SK-N-SH (cell line): Measurements from ENCODE around the gene PARD3B. TPM values are rescaled to one million over a fixed set of nuclear protein-coding genes. Genes with fewer than 3 reads are reported as not detected.

Experiments used
- CTCF ChIA-PET: fragments of 300-600, 350-600 bp; formaldehyde crosslinking; extraction: SDS; loops from one replicate; lab custom pipeline; 2021; lab: Yijun Ruan, JAX
- POLR2A ChIA-PET: fragments of 350-600 bp; sonication (Branson Sonifier 250); formaldehyde crosslinking; extraction: SDS; loops from one replicate; lab custom pipeline; 2020; ENCODE audit warnings: antibody characterized with exemption, inconsistent platforms; lab: Yijun Ruan, JAX
- DNase-seq: peaks from one replicate; pipeline ENCODE4 v3.0.0; 2012
- H2AFZ ChIP-seq: fragments of 200-600 bp; sonication (generic); 2 replicates; pipeline ENCODE4 v1.8.1; 2016; ENCODE audit warnings: antibody characterized with exemption, mild to moderate bottlenecking, low read depth
- H3F3A ChIP-seq: fragments of 200-600 bp; sonication (generic); replicated peaks from 2 replicates; pipeline ENCODE3; 2016; ENCODE audit warnings: antibody characterized with exemption, mild to moderate bottlenecking; ENCODE audit not compliant: insufficient read depth
- H3K27ac ChIP-seq, 2 experiments: fragments of 200-500 bp in 1 of 2; fragments of 200-600 bp in 1 of 2; sonication (Bioruptor generic) in 1 of 2; sonication (generic), shearing (Covaris generic) in 1 of 2; 2 replicates each; pipeline versions ENCODE4 v1.5.1 to v1.6.1; 2014 to 2016; ENCODE audit warnings: low read depth in 2 of 2, inconsistent platforms in 1 of 2, low read length in 1 of 2, mild to moderate bottlenecking in 1 of 2, mixed read lengths in 1 of 2
- H3K27me3 ChIP-seq: fragments of 200-600 bp; sonication (generic), shearing (Covaris generic); 2 replicates; pipeline ENCODE4 v1.6.1; 2016; ENCODE audit warnings: mixed run types; ENCODE audit not compliant: insufficient read depth
- H3K36me3 ChIP-seq, 2 experiments: fragments of 200-500 bp in 1 of 2; fragments of 200-600 bp in 1 of 2; sonication (Bioruptor generic) in 1 of 2; sonication (generic) in 1 of 2; replicated peaks in 1 of 2; 2 replicates each; pipeline versions ENCODE3 to v1.5.1; 2014 to 2016; ENCODE audit warnings: low read length in 1 of 2, mild to moderate bottlenecking in 1 of 2; ENCODE audit not compliant: insufficient read depth in 2 of 2, control insufficient read depth in 1 of 2
- H3K4me1 ChIP-seq, 2 experiments: fragments of 200-500 bp in 1 of 2; fragments of 200-600 bp in 1 of 2; sonication (Bioruptor generic) in 1 of 2; sonication (generic), shearing (Covaris generic) in 1 of 2; 2 replicates each; pipeline versions ENCODE4 v1.5.1 to v1.6.1; 2014 to 2016; ENCODE audit warnings: low read depth in 1 of 2, low read length in 1 of 2, mixed run types in 1 of 2; ENCODE audit not compliant: insufficient read depth in 2 of 2, control insufficient read depth in 1 of 2
- H3K4me2 ChIP-seq: fragments of 200-600 bp; sonication (generic), shearing (Covaris generic); 2 replicates; pipeline ENCODE4 v1.6.1; 2017; ENCODE audit warnings: mixed run types
- H3K4me3 ChIP-seq, 2 experiments: fragments of 200-500 bp in 1 of 2; fragments of 200-600 bp in 1 of 2; sonication (Bioruptor generic) in 1 of 2; sonication (generic), shearing (Covaris generic) in 1 of 2; 2 replicates each; pipeline versions ENCODE4 v1.5.1 to v1.8.1; 2014 to 2016; ENCODE audit warnings: low read depth in 2 of 2, inconsistent platforms in 1 of 2, low read length in 1 of 2, mild to moderate bottlenecking in 1 of 2, mixed read lengths in 1 of 2, moderate library complexity in 1 of 2
- H3K79me2 ChIP-seq: fragments of 200-600 bp; sonication (generic); 2 replicates; pipeline ENCODE4 v1.8.1; 2017; ENCODE audit warnings: mild to moderate bottlenecking; ENCODE audit not compliant: insufficient read depth
- H3K9ac ChIP-seq: fragments of 200-600 bp; sonication (generic); 2 replicates; pipeline ENCODE4 v1.6.1; 2017; ENCODE audit warnings: mixed run types
- H3K9me2 ChIP-seq: fragments of 200-600 bp; sonication (generic); 2 replicates; pipeline ENCODE4 v1.6.1; 2017; ENCODE audit warnings: mixed run types
- H3K9me3 ChIP-seq: fragments of 200-600 bp; sonication (generic); 2 replicates; pipeline ENCODE4 v1.6.1; 2017; ENCODE audit warnings: mixed run types, mild to moderate bottlenecking, moderate library complexity
- H4K20me1 ChIP-seq: fragments of 200-600 bp; sonication (generic); 2 replicates; pipeline ENCODE4 v1.6.1; 2017; ENCODE audit warnings: mild to moderate bottlenecking, mixed run types; ENCODE audit not compliant: insufficient read depth
- CHD2 ChIP-seq: fragments of 150-350 bp; IDR thresholded peaks from 2 replicates; pipeline ENCODE4 v1.6.1; 2018; ENCODE audit warnings: low read length; ENCODE audit not compliant: partially characterized antibody
- CTCF ChIP-seq: fragments of 200-600 bp; sonication (generic); IDR thresholded peaks from 2 replicates; pipeline ENCODE4 v1.6.1; 2017; ENCODE audit warnings: antibody characterized with exemption, mild to moderate bottlenecking, moderate library complexity
- EZH2phosphoT487 ChIP-seq: fragments of 200-600 bp; sonication (generic); IDR thresholded peaks from 2 replicates; pipeline ENCODE4 v1.6.1; 2017; ENCODE audit warnings: low read depth, mixed run types, mild to moderate bottlenecking, antibody characterized with exemption, moderate library complexity, borderline replicate concordance
- GATA2 ChIP-seq: sonication (generic); formaldehyde crosslinking; IDR thresholded peaks from 2 replicates; pipeline ENCODE4 v1.5.0; 2020; ENCODE audit warnings: mild to moderate bottlenecking, missing genetic modification reagents
- IRF3 ChIP-seq: fragments of 150-350 bp; IDR thresholded peaks from 2 replicates; pipeline ENCODE4 v1.6.1; 2016; ENCODE audit warnings: mild to moderate bottlenecking, low read depth, low read length
- MEF2A ChIP-seq: IDR thresholded peaks from 2 replicates; pipeline ENCODE4 v1.4.0; 2012; ENCODE audit warnings: low read depth, borderline replicate concordance
- MXI1 ChIP-seq: IDR thresholded peaks from 2 replicates; pipeline ENCODE4 v1.6.1; 2012; ENCODE audit warnings: mild to moderate bottlenecking, low read depth, low read length, improper control_type of control experiment
- PBX3 ChIP-seq: IDR thresholded peaks from 2 replicates; pipeline ENCODE4; 2012
- POLR2AphosphoS5 ChIP-seq: IDR thresholded peaks from 2 replicates; pipeline ENCODE4 v1.6.1; 2012; ENCODE audit warnings: low read depth, low read length
- RAD21 ChIP-seq: IDR thresholded peaks from 2 replicates; pipeline ENCODE4 v1.6.1; 2012; ENCODE audit warnings: mild to moderate bottlenecking, low read length
- RCOR1 ChIP-seq: fragments of 150-350 bp; IDR thresholded peaks from 2 replicates; pipeline ENCODE4 v1.6.1; 2017; ENCODE audit warnings: antibody characterized with exemption, low read length
- REST ChIP-seq: IDR thresholded peaks from 2 replicates; pipeline ENCODE4 v1.6.1; 2012; ENCODE audit warnings: mild to moderate bottlenecking, low read depth, low read length, moderate library complexity
- RXRA ChIP-seq: IDR thresholded peaks from 2 replicates; pipeline ENCODE4 v1.4.0; 2012; ENCODE audit warnings: low read depth, mild to moderate bottlenecking, borderline replicate concordance
- TEAD4 ChIP-seq: IDR thresholded peaks from 2 replicates; pipeline ENCODE4 v1.4.0; 2012; ENCODE audit warnings: mild to moderate bottlenecking, borderline replicate concordance; ENCODE audit not compliant: insufficient read depth
- YY1 ChIP-seq: IDR thresholded peaks from 2 replicates; pipeline ENCODE4 v1.4.0; 2012; ENCODE audit warnings: low read depth, mild to moderate bottlenecking
- WGBS: methylation state at CpG from one replicate; pipeline ENCODE4 v1.1.6; 2017; ENCODE audit warnings: low lambda C conversion rate; 5-methylcytosine and 5-hydroxymethylcytosine counted together
- polyA plus RNA-seq, 3 experiments: library from polyadenylated mRNA; depleted of rRNA; stranded (reverse); fragments of >200 nt; gene quantifications; 2 replicates each; pipeline ENCODE4 v1.2.3, GENCODE V29; 2012
- TF ChIP-seq, protein P1 (sequence below): IDR thresholded peaks from 2 replicates; pipeline ENCODE4 v1.4.0; 2012; ENCODE audit warnings: low read depth
- TF ChIP-seq, protein P2 (sequence below): IDR thresholded peaks from 2 replicates; pipeline ENCODE4 v1.4.0; 2012; ENCODE audit warnings: low read depth, borderline replicate concordance

PARD3B gene
- polyA plus RNA-seq, 1 of the 3 experiments (the other 2 are of a cell fraction), result 0.87 TPM

GRCh38 chr2:204551512-204551863 is 6.2 kb downstream of the PARD3B start:
- Histone ChIP-seq H3K9me3 (no peaks in the 10 kb centered on the region), H3K4me1 (peaks cover 0 to 4% of the 10 kb centered on the region in 2 experiments; a peak in 1 of 4 replicates), H4K20me1 (no peaks in the 10 kb centered on the region), H3K9me2 (no peaks in the 10 kb centered on the region), H3K27me3 (no peaks in the 10 kb centered on the region), H3K27ac (peak overlapping the region in 1 of 2 experiments; percentile 60; a peak in 1 of 4 replicates), H3K4me3 (no peak overlapping the region), H3K36me3 (no peaks in the 10 kb centered on the region), H3K9ac (no peak overlapping the region), H3K79me2 (no peaks in the 10 kb centered on the region), H3K4me2 (no peak overlapping the region), H3F3A (peaks cover 4% of the 10 kb centered on the region), H2AFZ (no peak overlapping the region)
- 91% methylated on average over 3 of the region's 3 CpGs for WGBS
- ChIA-PET POLR2A (no interaction called here), CTCF (no interaction called here)
- DNase-seq, result no peak
- no peak for TF ChIP-seq TEAD4
- no peak for TF ChIP-seq CHD2
- no peak for TF ChIP-seq YY1
- no peak for TF ChIP-seq IRF3
- TF ChIP-seq RCOR1, result no peak
- TF ChIP-seq MEF2A, result no peak
- TF ChIP-seq PBX3, result no peak
- no peak for TF ChIP-seq CTCF
- TF ChIP-seq EZH2phosphoT487, result no peak
- TF ChIP-seq, protein P1, sequence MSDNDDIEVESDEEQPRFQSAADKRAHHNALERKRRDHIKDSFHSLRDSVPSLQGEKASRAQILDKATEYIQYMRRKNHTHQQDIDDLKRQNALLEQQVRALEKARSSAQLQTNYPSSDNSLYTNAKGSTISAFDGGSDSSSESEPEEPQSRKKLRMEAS, result no peak
- no peak for TF ChIP-seq RAD21
- no peak for TF ChIP-seq GATA2 (CRISPR knock-in tag)
- TF ChIP-seq POLR2AphosphoS5, result no peak
- TF ChIP-seq RXRA, result no peak
- TF ChIP-seq REST, result no peak
- TF ChIP-seq, protein P2, sequence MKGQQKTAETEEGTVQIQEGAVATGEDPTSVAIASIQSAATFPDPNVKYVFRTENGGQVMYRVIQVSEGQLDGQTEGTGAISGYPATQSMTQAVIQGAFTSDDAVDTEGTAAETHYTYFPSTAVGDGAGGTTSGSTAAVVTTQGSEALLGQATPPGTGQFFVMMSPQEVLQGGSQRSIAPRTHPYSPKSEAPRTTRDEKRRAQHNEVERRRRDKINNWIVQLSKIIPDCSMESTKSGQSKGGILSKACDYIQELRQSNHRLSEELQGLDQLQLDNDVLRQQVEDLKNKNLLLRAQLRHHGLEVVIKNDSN, result no peak
- TF ChIP-seq MXI1, result no peak
